ENCODE measurements around the gene NAP1L4.

Gene NAP1L4

DNA sequence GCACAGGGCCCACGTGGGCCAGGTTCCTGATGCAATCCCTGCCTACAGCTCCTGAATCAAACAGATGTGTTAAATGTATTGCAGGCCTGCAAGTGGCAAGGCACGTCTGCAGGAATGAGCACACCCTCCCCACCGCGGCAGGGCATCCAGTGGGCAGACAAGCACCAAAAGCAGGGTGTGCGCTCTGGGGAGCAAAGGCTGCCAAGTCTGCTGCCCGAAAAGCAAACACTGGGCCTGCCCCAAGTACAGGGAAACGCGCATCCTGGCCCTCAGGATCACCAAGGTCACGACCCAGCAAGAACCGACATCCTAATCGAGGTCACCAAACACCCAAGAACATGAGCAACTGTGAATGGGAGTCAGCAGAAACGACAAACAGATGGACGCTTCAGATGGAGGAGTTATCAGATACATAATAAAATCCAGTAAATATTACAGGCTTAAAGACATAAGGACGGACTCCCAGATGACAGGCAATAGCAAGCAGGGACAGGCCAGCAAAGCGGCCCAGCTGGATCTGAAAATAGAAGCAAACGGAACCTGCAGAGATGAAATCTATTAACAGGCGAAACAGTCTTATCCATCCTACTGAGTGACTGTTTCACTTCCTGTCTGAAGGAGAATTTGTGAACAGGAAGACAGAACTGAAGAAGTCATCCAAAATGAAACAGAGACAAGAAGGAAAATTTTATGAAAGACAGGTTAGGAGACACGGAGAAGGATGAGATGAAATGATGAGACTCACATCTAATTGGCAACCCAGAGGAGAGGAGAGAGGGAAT lies 38.4 kb upstream of the NAP1L4 start:
- DNase-seq (ENCODE audit: low read depth), result no peak
- H3K4me3 ChIP-seq (ENCODE audit: low read depth, low read length), result no peak overlapping the region
- in situ Hi-C loops (cut with HindIII; ENCODE audit: low sequenced_read_pairs), result no loop called here
- TF ChIP-seq, protein P1, sequence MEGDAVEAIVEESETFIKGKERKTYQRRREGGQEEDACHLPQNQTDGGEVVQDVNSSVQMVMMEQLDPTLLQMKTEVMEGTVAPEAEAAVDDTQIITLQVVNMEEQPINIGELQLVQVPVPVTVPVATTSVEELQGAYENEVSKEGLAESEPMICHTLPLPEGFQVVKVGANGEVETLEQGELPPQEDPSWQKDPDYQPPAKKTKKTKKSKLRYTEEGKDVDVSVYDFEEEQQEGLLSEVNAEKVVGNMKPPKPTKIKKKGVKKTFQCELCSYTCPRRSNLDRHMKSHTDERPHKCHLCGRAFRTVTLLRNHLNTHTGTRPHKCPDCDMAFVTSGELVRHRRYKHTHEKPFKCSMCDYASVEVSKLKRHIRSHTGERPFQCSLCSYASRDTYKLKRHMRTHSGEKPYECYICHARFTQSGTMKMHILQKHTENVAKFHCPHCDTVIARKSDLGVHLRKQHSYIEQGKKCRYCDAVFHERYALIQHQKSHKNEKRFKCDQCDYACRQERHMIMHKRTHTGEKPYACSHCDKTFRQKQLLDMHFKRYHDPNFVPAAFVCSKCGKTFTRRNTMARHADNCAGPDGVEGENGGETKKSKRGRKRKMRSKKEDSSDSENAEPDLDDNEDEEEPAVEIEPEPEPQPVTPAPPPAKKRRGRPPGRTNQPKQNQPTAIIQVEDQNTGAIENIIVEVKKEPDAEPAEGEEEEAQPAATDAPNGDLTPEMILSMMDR (IDR thresholded peaks at IDR 0.05; ENCODE audit: low read depth, low read length, missing control alignments), result no peak

DNA sequence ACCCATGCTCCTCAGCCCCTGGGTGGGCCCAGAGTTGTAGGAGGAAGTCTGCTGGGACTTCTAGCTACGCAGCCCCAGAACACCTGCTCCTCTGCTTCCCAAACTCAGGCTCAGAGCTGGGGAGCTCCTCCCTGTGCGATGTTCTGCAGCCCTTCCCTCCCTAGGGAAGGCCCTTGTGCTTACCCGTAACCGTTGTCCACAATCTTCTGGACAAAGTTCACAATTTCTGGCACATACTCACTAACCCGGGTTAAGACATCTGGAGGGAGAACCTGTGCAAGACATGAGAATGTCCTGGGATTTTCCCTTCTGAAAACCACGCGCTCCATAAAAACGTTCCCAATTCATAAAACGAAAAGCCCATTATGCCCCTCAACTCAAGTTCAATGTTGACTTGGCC lies 36.7 kb upstream of the NAP1L4 start:
- DNase-seq (ENCODE audit: low read depth), result no peak
- in situ Hi-C loops (cut with HindIII; ENCODE audit: low sequenced_read_pairs), result no loop called here
- TF ChIP-seq, protein P1 (IDR thresholded peaks at IDR 0.05; ENCODE audit: low read depth, low read length, missing control alignments), result no peak
- H3K4me3 ChIP-seq (ENCODE audit: low read depth, low read length), result no peak overlapping the region

- no peak for DNase-seq (ENCODE audit: low read depth)
- TF ChIP-seq, protein P1 (IDR thresholded peaks at IDR 0.05; ENCODE audit: low read depth, low read length, missing control alignments), result no peak
- H3K4me3 ChIP-seq (ENCODE audit: low read depth, low read length), result no peak overlapping the region
- in situ Hi-C loops (cut with HindIII; ENCODE audit: low sequenced_read_pairs), result no loop called here
Observed at GRCh38 chr11:3026803-3027202, 34.7 kb upstream of the NAP1L4 start.

GRCh38 chr11:3022982-3023381 lies 30.9 kb upstream of the NAP1L4 start:
- TF ChIP-seq, protein P1 (IDR thresholded peaks at IDR 0.05; ENCODE audit: low read depth, low read length, missing control alignments), result no peak
- H3K4me3 ChIP-seq (ENCODE audit: low read depth, low read length), result no peak overlapping the region
- in situ Hi-C loops (cut with HindIII; ENCODE audit: low sequenced_read_pairs), result no loop called here
- peak; percentile 45 for DNase-seq (ENCODE audit: low read depth)

DNA sequence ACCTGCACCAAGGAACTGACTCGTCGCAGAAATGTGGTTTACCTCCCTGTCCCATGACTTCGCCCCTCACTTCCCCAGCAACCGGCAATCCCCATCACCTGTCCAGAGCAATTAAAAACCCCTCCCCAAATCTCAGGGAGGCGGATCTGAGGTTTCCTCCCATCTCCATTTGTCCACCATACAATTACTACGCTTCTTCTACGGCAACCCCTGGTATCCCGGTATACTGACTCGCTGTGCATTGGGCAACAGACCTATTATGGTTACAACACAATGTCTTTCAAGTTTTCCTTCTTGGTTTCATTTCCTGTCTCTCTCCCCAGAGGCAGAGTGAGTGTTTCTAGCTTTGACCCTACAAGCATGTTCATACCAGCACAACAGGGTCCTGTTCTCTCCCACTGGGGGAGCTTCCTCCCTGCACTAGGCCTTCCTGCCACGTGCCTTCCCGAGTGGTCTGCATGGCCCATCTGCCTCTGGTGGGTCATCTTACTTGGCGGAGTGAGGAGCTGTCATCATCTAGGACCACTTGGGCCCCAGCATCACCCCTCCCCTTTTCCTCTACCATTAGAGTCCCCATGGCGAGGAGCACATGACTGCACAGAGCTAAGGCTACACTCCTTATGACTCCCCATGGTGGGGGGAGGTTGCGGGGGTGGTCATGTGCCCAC lies 30.3 kb upstream of the NAP1L4 start:
- TF ChIP-seq, protein P1 (IDR thresholded peaks at IDR 0.05; ENCODE audit: low read depth, low read length, missing control alignments), result no peak
- H3K4me3 ChIP-seq (ENCODE audit: low read depth, low read length), result no peak overlapping the region
- DNase-seq (ENCODE audit: low read depth), result peak; percentile 26
- in situ Hi-C loops (cut with HindIII; ENCODE audit: low sequenced_read_pairs), result no loop called here

- in situ Hi-C loops (cut with HindIII; ENCODE audit: low sequenced_read_pairs), result no loop called here
- TF ChIP-seq, protein P1 (IDR thresholded peaks at IDR 0.05; ENCODE audit: low read depth, low read length, missing control alignments), result peak; percentile 81
- no peak overlapping the region for H3K4me3 ChIP-seq (ENCODE audit: low read depth, low read length)
- no peak for DNase-seq (ENCODE audit: low read depth)
Observed at GRCh38 chr11:3021125-3021524, 29.0 kb upstream of the NAP1L4 start.
